Prostate gland (tissue), 2 donors: Measurements from ENCODE around the gene MYO1D. TPM values are rescaled to one million over a fixed set of nuclear protein-coding genes. Genes with fewer than 3 reads are reported as not detected.

Experiments
- DNase-seq: peaks from one replicate; pipeline ENCODE4 v3.0.0-alpha.2; 2019; ENCODE audit warnings: low spot score
- H3K27ac ChIP-seq, 2 donors: fragments of 200-600 bp; sonication (generic); 2 replicates each; pipeline ENCODE4 v1.5.1; 2017 to 2019
- H3K27me3 ChIP-seq: fragments of 200-600 bp; sonication (generic); replicated peaks from 2 replicates; pipeline ENCODE4 v1.5.1; 2019; ENCODE audit not compliant: insufficient read depth
- H3K36me3 ChIP-seq, 2 donors: fragments of 200-600 bp; sonication (generic); 1 replicate in 1 of 2; 2 replicates in 1 of 2; pipeline versions ENCODE4 v1.5.1 to v1.8.1; 2017 to 2019
- H3K4me1 ChIP-seq: fragments of 200-600 bp; sonication (generic); replicated peaks from 2 replicates; pipeline ENCODE4 v1.5.1; 2019
- H3K4me3 ChIP-seq, 2 donors: fragments of 200-600 bp; sonication (generic); 2 replicates each; pipeline ENCODE4 v1.5.1; 2017 to 2019
- H3K9me3 ChIP-seq: fragments of 200-600 bp; sonication (generic); 2 replicates; pipeline ENCODE4 v1.5.1; 2017
- CTCF ChIP-seq, 4 experiments: fragments of 200-600 bp in 2 of 4; fragments of 450-650 bp in 2 of 4; sonication (generic) in 2 of 4; IDR thresholded peaks; 1 replicate in 3 of 4; 2 replicates in 1 of 4; pipeline ENCODE4 v1.5.1; 2016 to 2019; ENCODE audit warnings: antibody characterized with exemption in 4 of 4, mild to moderate bottlenecking in 2 of 4, moderate library complexity in 2 of 4
- POLR2A ChIP-seq: fragments of 450-650 bp; IDR thresholded peaks from one replicate; pipeline ENCODE4 v1.6.1; 2016; ENCODE audit warnings: antibody characterized with exemption, mild to moderate bottlenecking
- POLR2AphosphoS5 ChIP-seq: sonication (generic); formaldehyde crosslinking; IDR thresholded peaks from one replicate; pipeline ENCODE4 v1.6.1; 2017; ENCODE audit warnings: antibody characterized with exemption
- WGBS: methylation state at CpG from one replicate; pipeline ENCODE4 v1.1.5; 2018; 5-methylcytosine and 5-hydroxymethylcytosine counted together
- intact Hi-C: fragments of 100-400 bp; cut with DNase I; formaldehyde crosslinking; loops from one replicate; pipeline ENCODE4 v1.14.2; 2022
- total RNA-seq, 2 donors: library from RNA; depleted of rRNA; stranded (reverse); fragments of >200 nt; gene quantifications; one replicate each; pipeline ENCODE4 v1.1.0, GENCODE V29; 2016

MYO1D gene
- total RNA-seq, 2 donors from 2014 or later, result 44.2 to 45.2 TPM

- DNase-seq, result no peak
- Histone ChIP-seq H3K27me3 (no peaks in the 10 kb centered on the region), H3K4me1 (no peaks in the 10 kb centered on the region), H3K27ac (no peak overlapping the region), H3K4me3 (no peak overlapping the region), H3K36me3 (no peaks in the 10 kb centered on the region), H3K9me3 (no peaks in the 10 kb centered on the region)
- no peak for TF ChIP-seq POLR2AphosphoS5
- no peak for TF ChIP-seq CTCF (IDR thresholded peaks at IDR 0.05)
- no peak for TF ChIP-seq POLR2A
- intact Hi-C loops, result no loop called here
These were observed 324.6 kb downstream of the MYO1D start for GRCh38 chr17:32552280-32552679.

- H3K27ac ChIP-seq, result no peak overlapping the region
- no peak for DNase-seq
These were observed 325.6 kb downstream of the MYO1D start for GRCh38 chr17:32551186-32551955.

GRCh38 chr17:32549559-32549958 is 327.4 kb downstream of the MYO1D start:
- H3K36me3 ChIP-seq, result no peaks in the 10 kb centered on the region
- H3K27ac ChIP-seq, result no peak overlapping the region
- intact Hi-C loops, result no loop called here
- 81% methylated on average over 3 of the region's 3 CpGs for WGBS
- H3K4me3 ChIP-seq, result no peak overlapping the region
- H3K9me3 ChIP-seq, result no peaks in the 10 kb centered on the region
- DNase-seq, result no peak
- H3K27me3 ChIP-seq, result no peaks in the 10 kb centered on the region
- TF ChIP-seq POLR2AphosphoS5 (no peak), POLR2A (no peak), CTCF (IDR thresholded peaks at IDR 0.05) (no peak)
- H3K4me1 ChIP-seq, result no peaks in the 10 kb centered on the region

More at GRCh38 chr17:32551186-32551955, 325.6 kb downstream of the MYO1D start:
- Histone ChIP-seq H3K9me3 (no peaks in the 10 kb centered on the region), H3K36me3 (no peaks in the 10 kb centered on the region), H3K27me3 (no peaks in the 10 kb centered on the region), H3K4me1 (no peaks in the 10 kb centered on the region), H3K4me3 (no peak overlapping the region)
- intact Hi-C loops, result no loop called here
- TF ChIP-seq POLR2A (no peak), POLR2AphosphoS5 (no peak), CTCF (IDR thresholded peaks at IDR 0.05) (no peak)
- WGBS, result 52% methylated on average over 8 of the region's 8 CpGs

- TF ChIP-seq POLR2A, result no peak
- no peak for TF ChIP-seq POLR2AphosphoS5
- TF ChIP-seq CTCF (IDR thresholded peaks at IDR 0.05), result no peak
- no peaks in the 10 kb centered on the region for H3K4me1 ChIP-seq
- no peak overlapping the region for H3K4me3 ChIP-seq
- H3K36me3 ChIP-seq, result no peaks in the 10 kb centered on the region
- no peaks in the 10 kb centered on the region for H3K27me3 ChIP-seq
- H3K9me3 ChIP-seq, result no peaks in the 10 kb centered on the region
- 31% methylated on average over 8 of the region's 8 CpGs for WGBS
- intact Hi-C loops, result no loop called here
- no peak for DNase-seq
- no peak overlapping the region for H3K27ac ChIP-seq
These were observed 330.9 kb downstream of the MYO1D start for GRCh38 chr17:32546031-32546444.

GRCh38 chr17:32542186-32542585 is 334.7 kb downstream of the MYO1D start:
- TF ChIP-seq CTCF (IDR thresholded peaks at IDR 0.05), result no peak
- no peak for TF ChIP-seq POLR2AphosphoS5
- no peak for TF ChIP-seq POLR2A
- DNase-seq, result no peak
- intact Hi-C loops, result no loop called here
- Histone ChIP-seq H3K27me3 (no peaks in the 10 kb centered on the region), H3K9me3 (no peaks in the 10 kb centered on the region), H3K27ac (no peak overlapping the region), H3K4me1 (no peaks in the 10 kb centered on the region), H3K4me3 (no peak overlapping the region), H3K36me3 (no peaks in the 10 kb centered on the region)
- WGBS, result 86% methylated on average over 7 of the region's 7 CpGs
